GM12875 (cell line): ENCODE data around the gene FGF19.

Experiments used
- H3K4me3 ChIP-seq: one replicate; pipeline ENCODE4 v1.5.1; 2011; ENCODE audit warnings: low read depth, low read length, control low read depth
- CTCF ChIP-seq: IDR thresholded peaks from 2 replicates; pipeline ENCODE4 v1.5.1; 2011; ENCODE audit warnings: low read depth, mild to moderate bottlenecking, control low read depth, inconsistent platforms, low read length, moderate library complexity, borderline replicate concordance; ENCODE audit not compliant: insufficient read depth

FGF19 gene

GRCh38 chr11:69650081-69650831 lies 53.6 kb downstream of the FGF19 start:
- H3K4me3 ChIP-seq = no peak overlapping the region
- no peak for TF ChIP-seq CTCF

- H3K4me3 ChIP-seq = no peak overlapping the region
- TF ChIP-seq CTCF = no peak
Observed at GRCh38 chr11:69649576-69649900, 54.3 kb downstream of the FGF19 start.

- no peak for TF ChIP-seq CTCF
- no peak overlapping the region for H3K4me3 ChIP-seq
Observed at GRCh38 chr11:69648679-69649575, 54.9 kb downstream of the FGF19 start.
